GM19372 (cell line): ENCODE measurements around the gene BCDIN3D.
"Not testable (repeated sequence)": the region's sequence is repeated elsewhere in the genome, so short reads cannot be mapped to it uniquely, and the experiment has no call there.

Experiments used
- ATAC-seq: cut with Tn5 transposase; IDR thresholded peaks from one replicate; pipeline ENCODE4 v1.9.1; 2021; ENCODE audit warnings: mild to moderate bottlenecking, low read depth, moderate library complexity; ENCODE audit not compliant: unreplicated experiment

The BCDIN3D gene, protein sequence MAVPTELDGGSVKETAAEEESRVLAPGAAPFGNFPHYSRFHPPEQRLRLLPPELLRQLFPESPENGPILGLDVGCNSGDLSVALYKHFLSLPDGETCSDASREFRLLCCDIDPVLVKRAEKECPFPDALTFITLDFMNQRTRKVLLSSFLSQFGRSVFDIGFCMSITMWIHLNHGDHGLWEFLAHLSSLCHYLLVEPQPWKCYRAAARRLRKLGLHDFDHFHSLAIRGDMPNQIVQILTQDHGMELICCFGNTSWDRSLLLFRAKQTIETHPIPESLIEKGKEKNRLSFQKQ

DNA sequence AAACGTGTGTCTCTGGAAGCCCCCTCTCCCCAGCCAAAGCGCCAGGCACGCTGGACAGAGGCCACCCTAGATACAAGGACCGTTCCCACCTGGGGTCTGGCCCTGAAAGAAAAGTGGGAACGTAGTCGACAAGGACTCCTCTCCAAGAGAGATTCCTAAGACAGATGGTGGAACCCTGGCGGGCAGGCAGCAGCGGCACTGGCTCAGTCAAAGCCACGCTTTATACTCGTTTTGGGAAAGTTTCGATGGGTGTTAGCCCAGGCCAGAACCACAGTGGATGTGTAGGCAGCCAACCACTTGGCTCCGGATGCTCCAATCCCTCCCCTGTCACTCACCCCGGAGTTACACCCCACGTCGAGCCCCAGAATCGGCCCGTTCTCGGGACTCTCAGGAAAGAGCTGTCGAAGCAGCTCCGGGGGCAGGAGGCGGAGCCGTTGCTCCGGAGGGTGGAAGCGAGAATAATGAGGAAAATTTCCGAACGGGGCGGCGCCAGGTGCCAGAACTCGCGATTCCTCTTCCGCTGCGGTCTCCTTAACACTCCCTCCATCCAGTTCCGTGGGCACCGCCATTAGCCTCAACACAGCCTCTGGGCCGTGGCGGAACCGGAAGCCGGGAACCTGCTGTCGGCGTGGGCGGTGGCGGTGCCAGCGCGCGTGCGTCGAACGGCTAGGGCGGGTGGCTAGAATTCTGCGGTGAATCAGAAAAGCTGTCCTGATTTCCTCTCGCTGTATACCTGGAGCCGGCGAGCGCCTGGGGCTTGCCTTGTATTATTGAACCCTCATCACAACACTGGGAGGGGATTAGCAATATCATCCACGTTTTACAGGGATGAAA, at the start of gene BCDIN3D:
Gene BCDIN3D, minus strand, starts transcription at position 588 of the 834 bp plus-strand sequence. Its CDS starts 19 bp downstream, at position 569.
- peak; percentile 86 for ATAC-seq

DNA sequence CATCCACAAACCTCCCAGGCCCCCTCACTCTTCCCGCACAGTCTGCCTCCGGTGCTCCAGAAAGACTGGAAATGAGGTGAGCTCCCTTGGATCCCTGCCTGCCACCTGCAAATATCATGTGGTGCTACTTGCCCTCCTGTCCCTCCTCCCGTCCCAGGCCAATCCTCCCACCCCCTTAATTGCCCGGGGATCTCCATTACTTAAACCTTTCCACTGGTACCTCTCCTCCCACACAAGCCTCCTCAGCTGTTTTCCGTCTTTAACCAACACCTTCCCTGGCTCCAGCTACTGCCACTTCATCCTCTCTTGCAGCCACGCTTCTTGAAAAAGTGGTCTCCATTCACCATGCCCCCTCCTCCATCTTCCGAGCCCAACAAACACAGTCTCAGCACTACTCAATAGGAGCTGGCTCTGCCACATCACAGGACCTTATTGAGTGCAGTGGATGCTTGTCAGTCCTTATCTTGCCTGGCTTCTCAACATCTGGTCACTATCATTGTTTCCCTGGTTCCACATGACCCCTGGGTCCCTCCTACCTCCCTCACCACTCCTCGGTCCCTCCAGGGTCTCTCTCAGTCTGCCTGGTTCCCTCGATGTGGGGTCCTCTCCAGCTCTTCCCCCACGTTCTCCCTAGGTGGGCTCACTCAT, 49.3 kb upstream of the BCDIN3D start:
- no peak for ATAC-seq

DNA sequence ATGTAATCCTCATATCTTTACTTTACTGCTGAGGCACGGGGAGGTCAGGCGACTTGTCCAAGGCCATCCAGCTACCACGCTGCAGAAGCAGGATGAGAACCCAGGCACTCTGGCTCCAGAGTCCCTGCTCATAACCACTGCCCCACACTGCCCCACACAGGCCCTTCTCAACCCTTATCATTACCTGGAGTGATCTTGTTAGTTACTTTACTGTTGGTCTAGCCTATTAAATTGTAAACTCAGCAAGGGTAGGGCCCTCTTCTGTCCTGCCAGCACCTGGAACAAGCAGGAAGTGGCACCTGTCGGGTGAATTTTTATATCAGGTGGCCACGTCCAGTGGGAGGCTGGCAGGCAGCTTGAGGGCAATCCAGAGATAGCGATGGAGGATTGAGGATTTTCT, 48.6 kb upstream of the BCDIN3D start:
- ATAC-seq = no peak

DNA sequence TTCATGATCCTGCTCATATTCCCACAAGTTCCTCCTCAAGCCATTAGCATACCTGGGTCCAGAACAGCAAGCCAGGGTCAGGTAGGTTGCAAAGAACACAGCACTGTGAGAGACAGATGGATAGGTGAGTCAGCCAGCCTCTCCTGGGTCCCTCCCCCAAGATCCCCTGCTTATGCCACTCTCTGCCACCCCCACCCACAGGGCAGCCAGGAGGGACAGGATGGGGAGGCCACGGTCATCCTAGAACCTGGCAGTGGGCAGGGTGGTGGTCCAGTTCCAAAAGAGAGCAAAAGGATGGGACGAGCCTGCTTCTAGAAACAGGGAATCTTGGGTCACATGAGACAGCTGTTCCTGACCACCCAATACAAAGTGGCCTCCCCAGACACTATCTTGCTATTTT, 48.1 kb upstream of the BCDIN3D start:
- ATAC-seq = no peak

DNA sequence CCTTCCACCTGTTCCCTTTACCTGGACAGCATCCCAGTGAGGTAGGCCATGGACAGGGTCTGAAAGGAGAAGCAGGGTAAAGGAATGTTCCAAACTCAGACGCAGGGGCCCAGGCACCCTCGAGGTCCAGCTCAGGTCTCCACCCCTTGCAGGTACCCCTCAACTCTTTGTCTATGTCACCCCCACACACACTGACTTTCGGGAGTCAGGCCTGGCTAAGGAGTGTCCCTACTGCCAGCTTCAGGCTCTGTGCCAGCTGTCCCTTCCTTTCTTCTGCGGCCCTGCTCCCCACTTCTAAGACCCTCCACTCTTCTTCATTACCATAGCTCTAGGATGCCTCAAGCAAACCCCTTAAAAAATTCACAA, 47.2 kb upstream of the BCDIN3D start:
- ATAC-seq = no peak

DNA sequence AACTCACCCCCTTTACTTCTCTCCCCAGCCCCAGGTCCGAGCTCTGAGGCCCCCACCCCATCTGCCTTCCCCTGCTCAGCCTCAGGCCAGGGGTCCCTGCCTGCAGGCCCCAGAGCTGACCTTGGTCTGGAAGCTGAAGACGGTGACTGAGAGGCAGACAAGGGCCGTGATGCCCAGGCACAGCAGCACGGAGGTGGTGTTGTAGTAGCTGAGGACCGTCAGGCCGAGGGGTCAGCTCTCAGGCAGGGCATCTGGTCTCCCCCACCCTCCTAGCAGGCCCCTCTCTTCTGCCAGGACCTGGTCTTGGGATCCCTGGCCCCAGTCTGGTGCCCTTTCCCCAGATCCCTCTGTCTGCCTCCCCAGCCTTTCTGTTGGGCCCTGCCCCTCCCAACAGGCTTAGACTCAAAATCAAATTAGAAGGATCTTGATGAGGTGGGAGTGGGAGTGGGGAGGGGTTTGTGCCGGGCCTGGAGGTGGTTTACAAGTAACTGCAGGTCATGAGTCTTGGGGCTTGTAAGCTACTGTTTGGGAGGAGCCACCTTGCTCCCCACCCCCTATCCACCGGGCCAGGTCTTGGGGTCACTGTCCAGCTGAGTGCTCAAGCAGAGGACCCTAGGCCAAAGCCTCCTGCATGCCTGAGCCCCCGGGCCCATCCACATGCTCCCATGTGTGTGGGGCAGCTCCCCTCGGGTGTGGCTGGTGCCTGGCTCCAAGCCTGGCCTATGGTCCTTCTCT, 46.6 kb upstream of the BCDIN3D start:
- ATAC-seq = no peak

DNA sequence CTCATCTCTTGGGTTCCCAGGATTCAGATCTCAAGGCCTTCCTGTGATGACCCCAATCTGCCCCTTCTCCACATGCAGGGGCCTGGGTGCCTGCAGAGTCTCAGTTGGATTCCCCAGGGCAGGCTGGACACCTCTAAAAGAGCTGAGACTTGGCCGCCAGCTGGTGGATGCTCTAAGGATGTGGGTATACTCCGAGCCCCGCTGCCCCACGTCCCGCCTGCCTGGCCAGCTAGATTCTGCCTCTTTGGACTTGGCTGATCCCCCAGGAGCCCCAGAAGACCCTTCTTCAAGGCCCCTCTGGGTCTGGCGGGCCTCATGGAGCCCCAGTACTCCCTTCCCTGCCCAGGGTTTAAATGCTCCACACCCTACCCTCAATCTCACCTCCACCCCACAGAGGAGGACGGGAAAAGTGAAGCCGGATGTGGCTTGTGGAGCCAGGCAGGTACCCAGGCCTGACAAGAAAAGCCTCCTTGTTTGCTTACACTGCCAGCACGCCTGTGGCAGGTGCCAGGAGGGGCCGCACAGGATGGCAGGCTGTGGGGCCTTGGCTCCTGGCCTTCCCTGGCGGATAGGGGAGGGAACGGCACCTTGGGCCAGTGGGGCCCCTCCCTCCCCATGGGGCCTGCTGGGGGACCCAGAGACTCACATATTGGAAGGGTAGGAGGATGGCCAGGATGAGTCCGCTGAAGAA, 45.7 kb upstream of the BCDIN3D start:
- ATAC-seq = no peak

DNA sequence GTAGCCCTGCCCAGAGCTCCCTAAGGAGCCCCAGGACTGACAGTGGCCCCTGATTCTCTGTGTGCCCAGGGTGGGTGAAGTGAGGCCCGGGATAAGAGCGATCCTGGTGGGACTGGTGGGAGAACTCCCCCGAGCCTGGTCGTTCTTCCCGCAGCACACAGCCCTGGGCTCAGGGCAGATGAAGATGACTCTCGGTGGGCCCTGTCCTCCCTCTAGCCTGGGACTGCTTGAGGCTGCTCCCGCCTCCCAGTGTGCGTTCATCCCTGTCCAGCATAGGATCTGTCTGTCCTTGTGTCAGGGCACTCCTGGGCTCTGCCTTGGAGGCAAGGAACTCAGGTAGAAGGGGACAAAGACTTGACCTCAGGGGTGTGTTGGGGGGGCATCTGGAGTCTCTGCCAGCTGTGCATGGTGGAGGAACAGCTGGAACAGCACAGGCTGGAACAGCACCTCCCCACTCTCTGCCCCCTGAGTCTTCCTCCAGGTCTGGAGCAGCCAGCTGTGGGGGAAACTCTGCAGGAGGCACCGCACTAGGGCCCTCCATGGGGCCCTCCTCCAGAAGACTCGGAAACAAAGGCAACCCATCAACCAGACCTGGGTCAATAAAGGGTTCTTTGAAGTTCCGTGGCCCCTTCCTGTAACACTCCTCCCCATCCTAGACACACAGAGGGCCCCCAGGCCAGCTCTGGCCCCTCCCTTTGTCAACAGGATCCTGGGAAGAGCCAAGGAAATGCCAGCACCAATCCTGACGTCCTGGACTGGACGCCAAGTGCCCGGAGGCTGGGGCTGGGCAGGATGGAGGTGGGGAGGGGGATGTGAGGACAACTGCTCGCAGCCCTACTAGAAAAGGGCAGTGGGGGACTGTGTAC, 44.9 kb upstream of the BCDIN3D start:
- ATAC-seq = no peak

DNA sequence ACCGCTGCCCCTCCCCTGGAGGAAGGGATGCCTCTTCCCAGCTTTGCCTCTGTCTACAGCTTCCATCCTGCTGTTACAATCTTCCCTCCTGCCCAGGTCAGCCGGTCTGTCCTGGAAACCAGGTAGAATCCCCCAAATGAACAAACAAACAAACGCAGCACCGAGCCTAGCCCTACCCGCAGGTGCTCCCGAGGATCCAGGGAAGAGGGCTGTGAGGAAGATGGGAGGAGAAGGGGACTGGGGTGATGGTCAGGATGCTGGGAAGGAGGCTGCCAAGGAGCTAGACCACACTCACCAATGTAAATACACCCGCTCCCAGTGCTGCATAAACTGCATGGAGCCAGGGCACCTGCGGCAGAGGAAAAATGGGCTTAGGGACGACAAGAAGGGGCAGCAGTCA, 44.2 kb upstream of the BCDIN3D start:
- ATAC-seq = no peak

DNA sequence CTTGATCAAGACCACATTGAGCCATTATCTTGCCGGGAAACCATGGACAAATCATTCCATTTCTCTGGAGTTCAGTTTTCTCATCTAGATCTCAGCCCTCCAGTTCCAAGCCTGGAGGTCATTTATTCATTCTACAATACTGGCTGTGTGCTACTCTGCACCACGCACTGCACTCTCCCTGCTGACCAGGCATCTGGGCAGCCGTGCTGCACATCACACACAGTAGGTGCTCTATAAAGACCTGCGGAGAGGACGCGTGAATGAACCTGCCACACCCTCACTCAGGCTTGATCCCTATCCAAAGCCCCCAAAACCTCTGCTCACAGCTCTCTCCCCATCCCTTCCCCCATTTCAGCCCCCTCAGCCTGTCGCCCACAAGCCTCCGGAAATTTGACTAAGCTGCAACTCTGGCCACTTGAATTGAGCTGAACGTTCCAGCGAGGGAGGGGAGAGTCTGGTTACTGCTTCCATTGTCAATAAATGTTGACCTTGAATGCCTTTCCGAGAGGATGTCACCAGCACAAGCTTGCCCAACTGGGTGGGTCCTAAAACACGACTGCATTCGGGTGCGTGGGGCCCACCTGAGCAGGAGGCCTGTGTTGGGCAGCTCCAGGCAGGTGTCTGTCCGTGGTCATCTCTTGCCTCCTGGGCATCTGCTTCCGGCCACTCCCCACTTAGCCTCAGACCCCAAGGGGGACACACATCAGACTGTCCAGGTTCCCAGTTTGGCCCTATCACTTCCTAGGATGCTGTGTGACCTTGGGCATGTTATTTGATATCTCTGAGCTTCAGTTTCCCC, 43.0 kb upstream of the BCDIN3D start:
- no peak for ATAC-seq

DNA sequence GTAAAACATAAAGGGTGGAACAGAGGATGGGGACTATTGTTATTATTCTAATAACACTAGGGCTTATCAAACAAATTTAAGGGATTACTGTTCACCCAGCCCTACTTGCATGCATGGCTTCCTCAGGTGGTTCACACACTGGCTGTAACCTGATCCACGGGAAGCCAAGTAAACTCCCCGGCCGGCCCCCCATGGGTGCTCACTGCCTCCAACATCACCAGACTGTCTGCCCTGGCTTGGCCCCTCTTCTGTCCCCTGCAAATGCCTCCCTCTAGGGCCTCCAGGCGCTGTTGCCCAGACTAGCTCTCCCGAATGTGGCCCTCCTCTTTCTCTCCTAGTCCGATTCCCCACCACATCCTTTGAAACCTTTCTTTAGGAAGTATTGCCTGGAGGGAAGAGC, 42.2 kb upstream of the BCDIN3D start:
- no peak for ATAC-seq

DNA sequence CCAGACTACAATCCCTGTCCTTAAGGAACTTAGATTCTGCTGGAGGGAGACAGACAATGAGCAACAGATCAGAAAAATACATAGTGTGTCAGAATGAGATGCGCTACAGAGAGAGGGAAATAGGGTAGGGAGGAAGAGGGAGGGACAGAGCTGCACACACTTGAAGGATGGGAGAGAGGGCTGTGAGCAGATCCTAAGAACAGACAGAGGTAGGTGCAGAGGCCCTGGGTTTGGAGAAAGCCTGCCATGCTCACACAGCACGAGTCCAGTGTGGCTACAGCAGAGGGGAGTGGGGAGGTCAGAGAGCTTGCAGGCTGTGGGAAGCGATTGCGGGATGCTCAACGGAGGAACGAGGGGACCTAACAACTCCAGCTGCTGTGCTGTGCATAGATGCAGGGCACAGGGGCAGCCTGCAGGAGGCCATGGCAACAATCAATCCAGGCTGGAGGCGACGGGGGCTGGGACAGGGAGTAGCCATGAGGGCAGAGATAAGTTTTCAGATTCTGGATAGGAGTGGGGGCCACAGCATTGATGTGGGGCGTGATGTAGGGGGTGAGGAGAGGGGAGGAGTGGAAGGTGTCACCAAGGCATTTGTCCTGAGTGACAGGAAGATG, 40.1 kb upstream of the BCDIN3D start:
- no peak for ATAC-seq

DNA sequence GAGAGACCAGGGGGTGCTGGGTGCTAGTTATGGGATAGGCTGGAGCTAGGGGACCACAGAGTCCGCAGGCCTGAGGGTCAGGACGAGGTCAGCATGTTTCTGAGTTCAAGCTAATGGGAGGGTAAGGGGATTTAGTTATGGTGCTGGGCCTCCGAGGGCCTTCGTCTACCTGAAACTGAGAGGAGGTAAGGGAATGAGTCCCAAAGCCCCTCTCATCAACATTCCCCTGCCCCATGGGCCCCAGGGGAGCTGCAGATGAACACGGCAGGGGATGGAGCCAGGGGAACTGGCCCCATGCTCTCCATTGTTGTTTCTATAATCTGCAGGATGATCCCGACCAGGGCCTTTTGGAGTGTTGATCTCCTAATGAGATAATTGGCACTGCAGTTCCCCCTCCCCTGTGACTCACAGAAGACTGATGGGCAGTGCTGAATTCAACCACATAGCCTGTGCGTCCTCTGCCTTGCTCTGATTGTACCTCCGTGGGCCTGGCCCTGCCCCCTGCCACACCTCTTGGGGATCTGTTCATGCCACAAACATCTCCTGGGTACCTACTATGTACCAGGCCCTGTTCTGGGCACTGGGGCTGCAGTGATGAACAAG, 39.4 kb upstream of the BCDIN3D start:
- ATAC-seq = no peak

DNA sequence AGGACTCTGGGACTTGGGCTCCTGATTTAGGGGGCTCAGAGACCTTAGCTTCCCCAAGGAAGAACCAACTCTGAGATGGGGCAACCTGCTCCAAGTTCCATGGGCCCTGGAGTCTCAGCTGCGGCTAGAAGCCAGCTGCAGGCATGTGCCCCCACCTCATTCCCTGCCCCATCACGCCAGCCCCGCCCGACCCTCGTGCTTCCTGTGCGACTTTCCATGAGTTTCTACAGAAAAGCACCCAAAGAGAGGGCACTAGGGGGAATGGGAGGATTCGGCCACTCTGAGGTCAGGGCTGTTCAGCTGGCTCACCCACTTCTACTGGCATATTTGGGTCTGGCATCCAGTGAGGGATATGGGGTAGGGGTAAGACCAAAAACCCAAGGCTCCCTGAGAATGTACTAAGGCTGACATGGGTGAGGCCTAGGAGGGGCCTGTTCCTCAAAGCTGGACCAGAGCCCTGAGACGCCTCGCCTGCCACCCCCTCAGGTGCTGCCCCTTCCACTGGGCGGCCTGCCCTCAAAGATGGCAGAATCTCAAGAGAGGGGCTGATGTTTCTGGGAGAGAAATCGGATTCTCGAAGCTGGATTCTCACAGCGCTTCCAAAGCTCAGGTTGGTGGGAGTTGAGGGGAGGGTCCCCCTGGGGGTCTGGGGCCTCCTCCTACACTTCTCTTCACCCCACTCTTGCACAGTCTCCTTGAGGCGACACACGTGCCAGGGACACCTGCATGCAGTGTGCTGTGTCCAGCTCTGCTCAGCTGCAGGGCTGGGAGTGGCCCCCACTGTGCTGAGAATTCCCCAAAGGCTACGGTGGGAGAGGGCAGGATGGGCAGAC, 38.7 kb upstream of the BCDIN3D start:
- ATAC-seq = no peak

DNA sequence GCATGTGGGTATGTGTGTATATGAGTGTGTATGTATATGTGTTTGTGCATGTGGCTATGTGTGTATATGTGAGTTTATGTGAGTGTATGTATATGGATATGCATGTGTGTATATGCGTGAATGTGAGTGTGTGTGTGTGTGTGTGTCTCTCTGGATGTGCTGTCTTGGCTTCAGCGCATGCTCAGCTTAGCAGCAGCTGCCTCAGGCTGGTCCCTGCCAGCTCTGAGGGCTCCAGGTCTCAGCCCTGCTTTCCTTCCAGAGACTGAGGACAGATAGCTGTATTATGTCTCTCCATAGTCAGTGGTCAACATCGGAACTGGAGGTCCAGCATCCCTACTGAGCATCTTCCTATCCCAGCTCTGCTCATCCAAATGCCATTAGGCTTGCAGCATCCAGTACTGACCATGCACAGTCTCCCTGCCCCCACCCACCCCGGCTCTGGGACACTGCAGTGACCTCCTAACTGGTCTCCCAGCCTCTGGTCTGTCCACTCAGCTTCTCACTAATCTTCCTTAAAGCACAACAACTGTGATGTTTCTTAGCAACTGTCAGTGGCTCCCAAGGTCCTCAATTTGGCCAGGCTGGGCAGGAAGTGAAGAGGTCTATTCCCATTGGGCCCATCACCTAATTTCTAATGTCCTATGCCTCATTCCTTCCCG, 38.0 kb upstream of the BCDIN3D start:
- no peak for ATAC-seq

DNA sequence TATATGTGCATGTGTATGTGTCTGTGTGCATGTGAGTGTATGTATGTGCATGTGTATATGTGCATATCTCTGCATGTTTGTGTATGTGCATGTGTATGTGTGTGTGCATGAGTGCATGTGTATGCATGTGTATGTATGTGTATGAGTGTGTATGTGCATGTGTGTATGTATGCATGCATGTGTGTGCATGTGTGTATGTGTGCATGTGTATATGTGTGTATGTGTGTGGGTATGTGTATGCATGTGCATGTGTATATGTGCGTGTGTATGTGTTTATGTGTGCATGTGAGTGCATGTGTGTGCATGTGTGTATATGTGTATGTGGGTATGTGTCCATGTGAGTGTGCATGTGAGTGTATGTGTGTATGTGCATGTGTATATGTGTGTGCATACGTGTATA, 36.2 kb upstream of the BCDIN3D start:
- not testable (repeated sequence) for ATAC-seq
